ENCODE data around the gene EQTN. TPM values are rescaled to one million over a fixed set of nuclear protein-coding genes. Genes with fewer than 3 reads are reported as not detected.

EQTN gene
- under 1 TPM in 1 of 4 donors, not detected in 3; 0.42 TPM for total RNA-seq

- TF ChIP-seq, protein P1, sequence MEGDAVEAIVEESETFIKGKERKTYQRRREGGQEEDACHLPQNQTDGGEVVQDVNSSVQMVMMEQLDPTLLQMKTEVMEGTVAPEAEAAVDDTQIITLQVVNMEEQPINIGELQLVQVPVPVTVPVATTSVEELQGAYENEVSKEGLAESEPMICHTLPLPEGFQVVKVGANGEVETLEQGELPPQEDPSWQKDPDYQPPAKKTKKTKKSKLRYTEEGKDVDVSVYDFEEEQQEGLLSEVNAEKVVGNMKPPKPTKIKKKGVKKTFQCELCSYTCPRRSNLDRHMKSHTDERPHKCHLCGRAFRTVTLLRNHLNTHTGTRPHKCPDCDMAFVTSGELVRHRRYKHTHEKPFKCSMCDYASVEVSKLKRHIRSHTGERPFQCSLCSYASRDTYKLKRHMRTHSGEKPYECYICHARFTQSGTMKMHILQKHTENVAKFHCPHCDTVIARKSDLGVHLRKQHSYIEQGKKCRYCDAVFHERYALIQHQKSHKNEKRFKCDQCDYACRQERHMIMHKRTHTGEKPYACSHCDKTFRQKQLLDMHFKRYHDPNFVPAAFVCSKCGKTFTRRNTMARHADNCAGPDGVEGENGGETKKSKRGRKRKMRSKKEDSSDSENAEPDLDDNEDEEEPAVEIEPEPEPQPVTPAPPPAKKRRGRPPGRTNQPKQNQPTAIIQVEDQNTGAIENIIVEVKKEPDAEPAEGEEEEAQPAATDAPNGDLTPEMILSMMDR (IDR thresholded peaks at IDR 0.05): no peak
- TF ChIP-seq POLR2A (IDR thresholded peaks at IDR 0.05): no peak
- H3K4me3 ChIP-seq (ENCODE audit: low read depth, poor library complexity, severe bottlenecking): no peak within 1 kb of the TSS
- intact Hi-C loops (cut with DNase I; ENCODE audit: low total_unique reads): no loop called here
- 83 to 85% methylated on average over 7 of the region's 7 CpGs for WGBS, 2 donors
- no peak for DNase-seq (ENCODE audit: low spot score in 2 of 2)
Measured at GRCh38 chr9:27297050-27297449, at the start of gene EQTN. Gene EQTN (minus strand): TSS chr9:27297150. CDS start chr9:27297055, 95 bp downstream.

DNA sequence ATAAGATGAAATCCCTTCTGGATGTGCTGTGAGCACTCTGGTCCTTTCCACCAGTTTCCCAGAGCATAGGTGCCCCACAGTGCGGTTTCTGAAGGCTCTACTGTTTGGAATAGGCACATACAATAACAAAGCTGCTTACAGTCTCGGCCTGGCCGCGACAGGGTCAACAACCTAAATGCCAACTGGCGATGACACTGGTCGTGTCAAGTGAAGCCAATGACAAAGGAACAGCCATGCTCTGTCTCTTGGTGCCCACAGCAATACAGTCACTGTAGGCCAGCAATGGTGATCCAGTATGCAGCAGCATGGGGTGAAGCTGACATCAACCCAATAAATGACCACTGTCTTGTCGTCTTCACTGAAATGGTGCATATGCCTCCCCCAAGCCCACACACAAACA is 47.8 kb upstream of the EQTN start:
- intact Hi-C loops (cut with DNase I; ENCODE audit: low total_unique reads): no loop called here

GRCh38 chr9:27341545-27342294 is 44.8 kb upstream of the EQTN start:
- DNase-seq (ENCODE audit: low spot score in 2 of 2): no peak
- TF ChIP-seq, protein P1 (IDR thresholded peaks at IDR 0.05): no peak
- TF ChIP-seq POLR2A (IDR thresholded peaks at IDR 0.05): no peak
- 67% methylated on average over 9 of the region's 9 CpGs for WGBS, 2 donors
- no peak overlapping the region for H3K4me3 ChIP-seq (ENCODE audit: low read depth, poor library complexity, severe bottlenecking)
- intact Hi-C loops (cut with DNase I; ENCODE audit: low total_unique reads): no loop called here

More for the DNA sequence above, 47.8 kb upstream of the EQTN start:
- no peak for TF ChIP-seq POLR2A (IDR thresholded peaks at IDR 0.05)
- TF ChIP-seq, protein P1 (IDR thresholded peaks at IDR 0.05): no peak
- 95 to 98% methylated on average over 7 of the region's 7 CpGs for WGBS, 2 donors
- DNase-seq (ENCODE audit: low spot score in 2 of 2): no peak
- H3K4me3 ChIP-seq (ENCODE audit: low read depth, poor library complexity, severe bottlenecking): no peak overlapping the region

GRCh38 chr9:27340961-27341511 is 44.1 kb upstream of the EQTN start:
- no peak for DNase-seq (ENCODE audit: low spot score in 2 of 2)
- intact Hi-C loops (cut with DNase I; ENCODE audit: low total_unique reads): no loop called here
- WGBS, 2 donors: 61 to 63% methylated on average over 7 of the region's 7 CpGs
- TF ChIP-seq POLR2A (IDR thresholded peaks at IDR 0.05): no peak
- TF ChIP-seq, protein P1 (IDR thresholded peaks at IDR 0.05): no peak
- no peak overlapping the region for H3K4me3 ChIP-seq (ENCODE audit: low read depth, poor library complexity, severe bottlenecking)

- intact Hi-C loops (cut with DNase I; ENCODE audit: low total_unique reads): no loop called here
- TF ChIP-seq POLR2A (IDR thresholded peaks at IDR 0.05): no peak
- TF ChIP-seq, protein P1 (IDR thresholded peaks at IDR 0.05): no peak
- 41 to 50% methylated on average over 5 of the region's 5 CpGs for WGBS, 2 donors
- H3K4me3 ChIP-seq (ENCODE audit: low read depth, poor library complexity, severe bottlenecking): no peak overlapping the region
- DNase-seq (ENCODE audit: low spot score in 2 of 2): no peak
Measured at GRCh38 chr9:27340285-27340674, 43.3 kb upstream of the EQTN start.

Measured in lower leg skin (tissue), 4 donors.